Neural crest cell (in vitro differentiated cells): ENCODE data around the gene SNCB. TPM values are rescaled to one million over a fixed set of nuclear protein-coding genes. Genes with fewer than 3 reads are reported as not detected.

Source experiments
- DNase-seq: peaks from one replicate; pipeline ENCODE4 v3.0.0; 2021; ENCODE audit warnings: low read depth, mixed read lengths, low spot score
- H3K27ac Mint-ChIP-seq: one replicate; pipeline ENCODE4 v1.8.0; 2021; ENCODE audit warnings: mild to moderate bottlenecking, mixed read lengths; ENCODE audit not compliant: unreplicated experiment
- H3K27me3 Mint-ChIP-seq: 2 replicates; pipeline ENCODE4 v1.8.0; 2021; ENCODE audit warnings: low read depth, mild to moderate bottlenecking, mixed read lengths
- H3K36me3 Mint-ChIP-seq: 2 replicates; pipeline ENCODE4 v1.8.0; 2021; ENCODE audit warnings: low read depth, mild to moderate bottlenecking, mixed read lengths
- H3K4me1 Mint-ChIP-seq: 2 replicates; pipeline ENCODE4 v1.8.0; 2021; ENCODE audit warnings: mixed read lengths
- H3K4me3 Mint-ChIP-seq: one replicate; pipeline ENCODE4 v1.8.0; 2021; ENCODE audit warnings: mild to moderate bottlenecking, mixed read lengths
- H3K9me3 Mint-ChIP-seq: 2 replicates; pipeline ENCODE4 v1.8.0; 2021; ENCODE audit warnings: mixed read lengths
- CTCF ChIP-seq: fragments of 200-600 bp; sonication (generic); conservative IDR thresholded peaks from 2 replicates; pipeline ENCODE4 v1.5.0; 2021; ENCODE audit warnings: antibody characterized with exemption, mild to moderate bottlenecking
- total RNA-seq: library from RNA; stranded (reverse); gene quantifications from 2 replicates; pipeline ENCODE4 v1.2.1, GENCODE V29; 2021

SNCB gene
- total RNA-seq, 1 donor from 2014 or later = 0.40 TPM

GRCh38 chr5:176675676-176676360, 45.5 kb upstream of the SNCB start:
- Mint-ChIP-seq H3K4me1 (peaks cover 10% of the 10 kb centered on the region), H3K27me3 (peaks cover 12% of the 10 kb centered on the region)
- peak; percentile 39 for DNase-seq

GRCh38 chr5:176674799-176675198, 44.5 kb upstream of the SNCB start:
- H3K4me1 Mint-ChIP-seq = peaks cover 10% of the 10 kb centered on the region
- no peaks in the 10 kb centered on the region for H3K36me3 Mint-ChIP-seq
- no peaks in the 10 kb centered on the region for H3K9me3 Mint-ChIP-seq
- peaks cover 12% of the 10 kb centered on the region for H3K27me3 Mint-ChIP-seq
- H3K4me3 Mint-ChIP-seq = no peak overlapping the region
- H3K27ac Mint-ChIP-seq = no peak overlapping the region
- DNase-seq = no peak
- TF ChIP-seq CTCF = no peak

More at GRCh38 chr5:176675676-176676360, 45.5 kb upstream of the SNCB start:
- Mint-ChIP-seq H3K27ac (no peak overlapping the region), H3K9me3 (no peaks in the 10 kb centered on the region), H3K36me3 (no peaks in the 10 kb centered on the region), H3K4me3 (no peak overlapping the region)
- TF ChIP-seq CTCF = peak; percentile 71

GRCh38 chr5:176673651-176674583, 43.6 kb upstream of the SNCB start:
- DNase-seq = no peak
- Mint-ChIP-seq H3K27ac (no peak overlapping the region), H3K4me1 (peaks cover 10% of the 10 kb centered on the region), H3K27me3 (peaks cover 12% of the 10 kb centered on the region), H3K9me3 (no peaks in the 10 kb centered on the region), H3K4me3 (no peak overlapping the region), H3K36me3 (no peaks in the 10 kb centered on the region)
- no peak for TF ChIP-seq CTCF

- peaks cover 22% of the 10 kb centered on the region for H3K27me3 Mint-ChIP-seq
- DNase-seq = no peak
- H3K36me3 Mint-ChIP-seq = no peaks in the 10 kb centered on the region
- no peak overlapping the region for H3K27ac Mint-ChIP-seq
- H3K4me3 Mint-ChIP-seq = no peak overlapping the region
- TF ChIP-seq CTCF = no peak
- peaks cover 10% of the 10 kb centered on the region for H3K4me1 Mint-ChIP-seq
- H3K9me3 Mint-ChIP-seq = no peaks in the 10 kb centered on the region
Observed at GRCh38 chr5:176671890-176672747, 41.8 kb upstream of the SNCB start.

GRCh38 chr5:176671399-176671798, 41.1 kb upstream of the SNCB start:
- no peak for DNase-seq
- Mint-ChIP-seq H3K4me1 (peaks cover 10% of the 10 kb centered on the region), H3K27me3 (peaks cover 27% of the 10 kb centered on the region), H3K27ac (no peak overlapping the region), H3K36me3 (no peaks in the 10 kb centered on the region), H3K9me3 (no peaks in the 10 kb centered on the region), H3K4me3 (no peak overlapping the region)
- no peak for TF ChIP-seq CTCF
